Spleen (tissue), 7 donors: Measurements from ENCODE around the gene CD79A.

Experiments used
- CTCF ChIP-seq, 11 experiments: fragments of 200-600 bp in 7 of 11; fragments of 450-650 bp in 4 of 11; sonication (generic) in 4 of 11; IDR thresholded peaks in 8 of 11; conservative IDR thresholded peaks in 3 of 11; 1 replicate in 7 of 11; 2 replicates in 4 of 11; pipeline versions ENCODE4 v1.4.0 to v1.8.0; 2016 to 2021; ENCODE audit warnings: antibody characterized with exemption in 11 of 11, inconsistent platforms in 4 of 11, mild to moderate bottlenecking in 1 of 11
- POLR2A ChIP-seq, 3 donors: fragments of 450-650 bp; IDR thresholded peaks; one replicate each; pipeline ENCODE4 v1.5.1; 2017; ENCODE audit warnings: antibody characterized with exemption in 3 of 3, mild to moderate bottlenecking in 1 of 3
- donor health status: DM: no; HTN: no; CAD: no; lungs with moderate emphysema.
- donor health status: DM: no; HTN: no; CAD: no.
- donor health status: DM: no; HTN: no; CAD: no.

DNA sequence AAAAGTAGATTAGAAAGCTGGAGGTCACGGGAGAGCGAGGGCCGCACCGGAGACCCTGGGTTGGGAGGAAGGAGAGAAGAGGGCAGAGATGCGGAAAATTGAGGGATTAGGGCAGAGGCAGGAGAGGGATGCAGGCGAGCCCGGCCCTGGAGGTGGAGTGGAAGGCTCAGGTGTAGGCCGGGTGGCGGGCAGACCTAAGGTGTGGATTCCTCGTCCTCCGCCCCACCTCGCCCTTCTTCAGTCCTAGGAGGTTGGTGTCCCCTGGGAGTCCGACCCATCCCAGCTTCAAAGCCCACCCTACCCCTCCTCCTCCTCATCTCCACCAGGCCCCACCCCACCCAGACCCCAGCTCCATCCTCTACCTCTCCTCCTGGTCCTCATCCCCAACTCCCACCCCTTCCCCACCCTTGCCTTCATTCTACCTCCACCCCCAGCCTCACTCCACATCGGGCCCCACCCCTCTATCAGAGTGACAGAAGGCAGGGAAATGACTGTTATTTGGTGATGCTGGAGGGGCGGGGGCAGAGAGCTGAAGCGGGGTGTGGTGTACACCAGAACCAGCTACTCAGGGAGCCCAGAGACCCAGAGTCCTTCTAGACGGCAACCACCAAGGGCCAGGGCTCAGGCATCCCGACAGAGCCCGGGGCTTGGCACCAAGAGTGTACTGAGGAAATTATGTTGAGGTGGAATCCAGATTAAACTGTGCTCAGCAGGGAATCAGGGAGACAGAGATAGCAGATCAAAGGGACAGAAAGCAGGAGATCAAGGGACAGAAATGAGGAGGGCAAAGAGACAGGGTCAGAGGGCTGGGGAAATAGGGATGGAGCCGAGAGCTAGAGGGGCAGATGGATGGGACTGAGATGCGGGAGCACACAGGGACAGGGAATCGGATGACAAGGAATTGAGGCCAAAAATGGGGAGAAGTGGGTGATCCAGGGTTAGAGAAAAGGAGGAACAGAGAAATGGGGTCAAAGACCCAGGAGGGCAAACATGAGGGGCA lies 44.8 kb downstream of the CD79A start:
- TF ChIP-seq POLR2A (IDR thresholded peaks at IDR 0.05) = no peak
- TF ChIP-seq CTCF (IDR thresholded peaks at IDR 0.05 in 8 of 11, conservative IDR thresholded peaks at IDR 0.05 in 3 of 11) = no peak
